Adrenal gland (tissue), 12 donors: Measurements from ENCODE around the gene SETBP1. TPM values are rescaled to one million over a fixed set of nuclear protein-coding genes. Genes with fewer than 3 reads are reported as not detected.

Experiments
- DNase-seq, 7 donors: peaks; one replicate each; pipeline ENCODE4 v3.0.0-alpha.2; 2019 to 2020
- H3K27ac ChIP-seq, 5 donors: fragments of 200-600 bp; sonication (generic) in 4 of 5; 1 replicate in 3 of 5; 2 replicates in 2 of 5; pipeline versions ENCODE4 v1.5.1 to v1.8.0; 2016 to 2020; ENCODE audit warnings: mild to moderate bottlenecking in 1 of 5
- H3K27me3 ChIP-seq: fragments of 200-600 bp; 2 replicates; pipeline ENCODE4 v1.8.0; 2021
- H3K36me3 ChIP-seq, 2 donors: fragments of 200-600 bp; replicated peaks in 1 of 2; 1 replicate in 1 of 2; 2 replicates in 1 of 2; pipeline versions ENCODE4 v1.5.1 to v1.8.0; 2018 to 2022
- H3K4me1 ChIP-seq, 2 donors: fragments of 200-600 bp; replicated peaks in 1 of 2; 1 replicate in 1 of 2; 2 replicates in 1 of 2; pipeline versions ENCODE4 v1.5.1 to v1.8.0; 2018 to 2021
- H3K4me3 ChIP-seq, 4 donors: fragments of 200-600 bp; sonication (generic) in 3 of 4; one replicate each; pipeline ENCODE4 v1.5.1; 2016 to 2018
- H3K9me3 ChIP-seq, 3 donors: fragments of 200-600 bp; sonication (generic) in 1 of 3; replicated peaks in 1 of 3; 1 replicate in 2 of 3; 2 replicates in 1 of 3; pipeline versions ENCODE4 v1.5.1 to v1.8.0; 2016 to 2021
- CTCF ChIP-seq, 6 experiments: fragments of 450-650 bp in 4 of 6; fragments of 200-600 bp in 2 of 6; sonication (generic) in 1 of 6; IDR thresholded peaks; 1 replicate in 5 of 6; 2 replicates in 1 of 6; pipeline versions ENCODE4 v1.5.1 to v1.8.0; 2016 to 2021; ENCODE audit warnings: antibody characterized with exemption in 6 of 6, mild to moderate bottlenecking in 2 of 6, moderate library complexity in 1 of 6
- POLR2A ChIP-seq, 2 donors: fragments of 450-650 bp; IDR thresholded peaks; one replicate each; pipeline ENCODE4 v1.6.1; 2017; ENCODE audit warnings: antibody characterized with exemption in 2 of 2, mild to moderate bottlenecking in 2 of 2, moderate library complexity in 1 of 2
- WGBS, 4 donors: extraction: QIAGEN DNeasy Blood & Tissue Kit in 2 of 4; methylation state at CpG; one replicate each; pipeline versions ENCODE4 v1.1.5 to v1.1.7; 2013 to 2017; 5-methylcytosine and 5-hydroxymethylcytosine counted together
- intact Hi-C, 2 donors: fragments of 100-400 bp; cut with DNase I; formaldehyde crosslinking; loops; one replicate each; pipeline versions ENCODE4 v1.14.1 to v1.15.0; 2022 to 2023
- polyA plus RNA-seq, 3 donors: library from polyadenylated mRNA; stranded (reverse); fragments of 200-250 nt in 2 of 3; fragments of 350-450 nt in 1 of 3; fragmentation: Illumina TruSeq in 1 of 3; extraction: RNeasy Lipid Tissue Mini Kit (QIAGEN cat#74804) in 1 of 3; gene quantifications; one replicate each; pipeline ENCODE4 v1.2.3, GENCODE V29; 2013 to 2014
- total RNA-seq, 9 donors: library from RNA; depleted of rRNA in 4 of 9; stranded (reverse); fragments of >200 nt in 4 of 9; fragments of 120-200 nt in 1 of 9; fragmentation: NEBNext Ultra II Directional in 1 of 9; extraction: Animal tissue kit (Norgen Biotek cat#: 25700) in 1 of 9; gene quantifications; one replicate each; pipeline versions ENCODE4 v1.1.0 to v1.2.4, GENCODE V29; 2013 to 2023
- donor health status: healthy with polysubstance abuse.
- donor health status: Bipolar disorder and iron deficiency.
- donor health status: DM: yes; HTN: yes; CAD: no.
- donor health status: DM: no; HTN: no; CAD: no.
- donor health status: DM: no; HTN: no; CAD: no.
- donor health status: DM: yes; HTN: yes; CAD: no.

Gene SETBP1
- total and polyA plus RNA-seq, 12 donors, result 1.2 to 18.0 (median 9.4) TPM

DNA sequence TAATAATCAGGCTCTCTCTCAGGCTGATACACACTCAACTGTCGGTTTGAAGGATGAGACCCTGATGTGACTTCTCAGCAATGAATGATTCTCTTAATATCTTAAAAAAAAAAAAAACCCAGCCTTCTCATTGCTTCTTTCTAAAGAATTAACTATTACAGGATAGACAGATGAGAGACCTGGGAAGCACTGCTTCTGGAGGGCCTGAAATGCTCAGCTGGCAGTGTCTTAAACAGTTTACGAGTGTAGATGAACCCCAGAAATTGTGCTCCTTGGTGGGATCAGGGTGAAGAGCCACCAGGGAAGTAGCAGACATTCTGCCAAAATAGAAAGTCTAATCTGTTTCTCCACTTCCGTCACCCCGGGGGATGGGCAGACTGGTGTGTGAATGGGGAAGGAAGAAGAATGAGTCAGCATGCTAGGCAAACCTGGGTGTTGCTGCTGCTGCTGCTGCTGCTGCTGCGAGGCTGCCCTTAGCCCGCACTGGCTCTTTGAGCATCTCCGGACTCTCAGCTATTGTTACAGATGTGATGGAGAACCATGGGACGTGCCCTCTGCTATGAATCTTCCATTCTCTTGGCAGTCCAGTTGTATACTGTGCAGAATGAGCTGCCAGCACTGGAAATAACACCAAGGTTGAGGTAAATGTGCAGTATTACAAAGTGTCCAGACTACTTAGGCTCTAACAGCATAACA is 158.4 kb downstream of the SETBP1 start:
- Histone ChIP-seq H3K9me3 (no peaks in the 10 kb centered on the region), H3K27me3 (no peaks in the 10 kb centered on the region), H3K36me3 (no peaks in the 10 kb centered on the region), H3K4me3 (no peak overlapping the region), H3K4me1 (peaks cover 0 to 13% of the 10 kb centered on the region in 2 donors), H3K27ac (peak overlapping the region in 1 of 5 donors; percentile 15)
- intact Hi-C loops, result no loop called here
- TF ChIP-seq CTCF (IDR thresholded peaks at IDR 0.05), result no peak
- TF ChIP-seq POLR2A (IDR thresholded peaks at IDR 0.05), result no peak
- peak; percentile 40 to 81 (median 59) for DNase-seq
- WGBS, 4 donors, result 25 to 51% (median 28%) methylated on average over 4 to 8 of the region's 8 CpGs

DNA sequence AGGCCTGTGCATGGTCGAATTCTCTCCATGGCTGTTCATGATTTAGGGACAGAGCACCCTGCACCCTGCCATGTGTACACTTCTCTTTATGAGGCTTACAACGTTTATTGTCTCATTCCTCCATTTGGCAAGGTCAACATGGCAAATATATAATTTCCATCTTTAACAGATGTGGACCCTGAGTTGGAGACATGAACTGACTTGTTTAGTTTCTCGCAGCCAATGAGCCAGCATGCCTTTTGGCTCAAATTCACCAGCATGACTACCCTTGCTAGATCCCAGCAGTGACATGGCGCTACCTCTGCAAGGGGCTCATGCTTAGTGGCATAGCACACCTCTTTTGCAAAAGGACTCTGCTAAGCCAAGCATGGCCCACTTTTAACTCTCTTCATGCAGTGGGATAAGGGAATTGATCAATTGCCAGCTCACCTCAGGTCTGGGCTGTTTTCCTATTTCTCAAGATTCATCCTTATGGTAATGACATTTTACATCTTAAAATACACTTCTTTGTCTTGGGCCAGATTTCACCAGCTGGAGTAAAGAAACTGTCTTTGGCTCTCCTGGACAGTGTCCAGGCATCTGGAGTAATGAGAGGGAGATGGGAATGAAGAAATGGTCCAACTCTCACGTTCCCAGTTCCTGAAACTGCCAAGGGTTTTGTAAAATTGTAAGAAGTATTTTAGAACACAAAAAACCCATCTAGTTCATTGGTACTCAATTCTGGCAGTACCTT is 159.5 kb downstream of the SETBP1 start:
- 60 to 68% (median 65%) methylated on average over 5 of the region's 5 CpGs for whole genome bisulfite sequencing, 4 donors
- Histone ChIP-seq H3K4me3 (no peak overlapping the region), H3K36me3 (no peaks in the 10 kb centered on the region), H3K9me3 (no peaks in the 10 kb centered on the region), H3K4me1 (peaks cover 0 to 13% of the 10 kb centered on the region in 2 donors), H3K27me3 (no peaks in the 10 kb centered on the region), H3K27ac (no peak overlapping the region)
- intact Hi-C loops, result no loop called here
- no peak for DNase-seq
- TF ChIP-seq POLR2A (IDR thresholded peaks at IDR 0.05) (no peak), CTCF (IDR thresholded peaks at IDR 0.05) (no peak)

DNA sequence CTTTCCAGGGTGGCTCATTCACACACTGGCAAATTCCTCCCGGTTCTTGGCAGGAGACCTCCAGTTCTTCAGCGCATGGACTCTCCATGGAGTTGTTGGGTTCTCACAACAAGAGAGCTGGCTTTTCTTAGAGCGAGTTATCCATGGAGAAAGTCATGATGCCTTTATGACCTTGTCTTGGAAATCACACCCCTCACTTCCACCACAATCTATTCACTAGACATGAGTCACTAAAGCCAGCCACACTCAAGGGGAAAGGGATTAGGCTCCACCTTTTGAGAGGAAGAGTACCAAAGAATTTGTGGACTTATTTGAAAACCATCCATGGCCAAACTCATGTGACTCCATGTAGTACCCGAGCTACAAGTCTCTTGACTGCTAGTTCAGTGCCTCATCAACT is 160.5 kb downstream of the SETBP1 start:
- H3K4me3 ChIP-seq, result no peak overlapping the region
- WGBS, 4 donors, result 88 to 93% (median 92%) methylated on average over 4 of the region's 4 CpGs
- no peaks in the 10 kb centered on the region for H3K36me3 ChIP-seq
- TF ChIP-seq CTCF (IDR thresholded peaks at IDR 0.05) (no peak), POLR2A (IDR thresholded peaks at IDR 0.05) (no peak)
- no peaks in the 10 kb centered on the region for H3K9me3 ChIP-seq
- no peak for DNase-seq
- no peak overlapping the region for H3K27ac ChIP-seq
- peaks cover 0 to 13% of the 10 kb centered on the region in 2 donors for H3K4me1 ChIP-seq
- intact Hi-C loops, result no loop called here
- no peaks in the 10 kb centered on the region for H3K27me3 ChIP-seq

DNA sequence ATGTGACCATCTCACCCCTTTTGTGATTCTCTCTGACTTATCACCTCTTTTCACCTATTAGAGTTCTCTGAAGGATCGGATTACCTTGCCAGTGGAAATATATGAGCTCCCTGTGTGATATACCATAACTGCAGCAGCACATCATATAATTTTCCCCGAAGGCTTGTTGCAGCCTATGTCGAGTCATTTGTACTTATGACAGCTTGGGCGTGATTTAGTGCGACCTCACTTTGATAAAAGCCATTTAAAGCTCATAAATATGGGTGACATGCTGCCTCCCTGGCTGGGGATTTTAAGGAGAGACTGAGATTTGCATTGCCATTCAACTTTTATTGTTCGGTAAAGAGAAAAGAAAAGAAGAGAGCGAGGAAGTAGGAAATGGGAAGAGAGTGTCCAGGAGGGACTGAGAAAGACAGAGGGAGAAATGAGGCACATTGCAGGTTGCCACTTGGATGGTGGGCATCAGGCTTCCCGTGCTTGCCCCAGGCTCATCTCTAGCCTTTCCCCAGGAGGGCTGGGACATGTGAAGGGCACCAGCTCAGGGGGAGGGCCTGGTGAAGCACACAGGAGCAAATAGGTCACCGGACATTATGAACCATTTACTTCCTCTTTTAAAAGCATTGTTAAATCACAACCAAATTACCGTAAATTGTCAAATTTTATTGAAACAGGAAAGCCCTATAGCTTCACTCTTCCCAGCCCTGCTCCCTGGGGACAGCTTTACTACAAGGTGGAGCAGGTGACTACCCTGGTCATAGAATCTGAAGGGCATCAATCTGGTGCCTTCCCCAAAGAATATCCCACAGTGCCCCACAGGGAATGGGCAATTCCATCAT is 161.3 kb downstream of the SETBP1 start:
- intact Hi-C loops, result no loop called here

More for the DNA sequence above, 161.3 kb downstream of the SETBP1 start:
- Histone ChIP-seq H3K4me3 (no peak overlapping the region), H3K36me3 (no peaks in the 10 kb centered on the region), H3K27me3 (no peaks in the 10 kb centered on the region), H3K4me1 (peaks cover 0 to 15% of the 10 kb centered on the region in 2 donors), H3K27ac (no peak overlapping the region), H3K9me3 (no peaks in the 10 kb centered on the region)
- WGBS, 4 donors, result 59 to 65% (median 64%) methylated on average over 10 of the region's 10 CpGs
- no peak for DNase-seq
- no peak for TF ChIP-seq CTCF (IDR thresholded peaks at IDR 0.05)
- TF ChIP-seq POLR2A (IDR thresholded peaks at IDR 0.05), result no peak
